ENCODE results near the gene NXF1. TPM values are rescaled to one million over a fixed set of nuclear protein-coding genes. Genes with fewer than 3 reads are reported as not detected.
A peak's percentile ranks its signal among the peaks of the same experiment; 100 is the strongest.

NXF1 gene
- total and polyA plus RNA-seq, 2 of the 13 experiments (the other 11 are each of a cell fraction or from before 2014, with no cell fraction given) = 30.4 to 30.9 TPM

GRCh38 chr11:62786318-62787004 lies 18.8 kb downstream of the NXF1 start (continued):
- TF ChIP-seq ARID4A (CRISPR knock-in tag; IDR thresholded peaks at IDR 0.05; ENCODE audit: borderline replicate concordance) (no peak), AFF4 (CRISPR knock-in tag; IDR thresholded peaks at IDR 0.05) (no peak), ZNF546 (CRISPR knock-in tag; conservative IDR thresholded peaks at IDR 0.05) (peak; percentile 9; the same call in 1 of the 2 replicates), KIAA2018 (CRISPR knock-in tag; IDR thresholded peaks at IDR 0.05; ENCODE audit: borderline replicate concordance) (no peak), ZNF484 (CRISPR knock-in tag; IDR thresholded peaks at IDR 0.05; ENCODE audit: borderline replicate concordance, low read depth) (no peak), IRF9 (CRISPR knock-in tag; IDR thresholded peaks at IDR 0.05; ENCODE audit: borderline replicate concordance) (no peak; the same call in 1 of the 2 replicates), ATF2 (CRISPR knock-in tag; IDR thresholded peaks at IDR 0.05) (no peak), SATB2 (CRISPR knock-in tag; IDR thresholded peaks at IDR 0.05) (0 out of 2 replicates have a peak, but pooled peaks have one; percentile 7)
